Fibroblast of skin of scalp (primary cell): Measurements from ENCODE around the gene SLC8B1.

ENCODE experiments used
- DNase-seq: peaks from one replicate; pipeline ENCODE4 v3.0.0-alpha.2; 2013

SLC8B1 gene

GRCh38 chr12:113268136-113268535 lies 66.8 kb downstream of the SLC8B1 start:
- DNase-seq: no peak

- no peak for DNase-seq
These were observed 67.3 kb downstream of the SLC8B1 start for GRCh38 chr12:113267621-113268020.

DNA sequence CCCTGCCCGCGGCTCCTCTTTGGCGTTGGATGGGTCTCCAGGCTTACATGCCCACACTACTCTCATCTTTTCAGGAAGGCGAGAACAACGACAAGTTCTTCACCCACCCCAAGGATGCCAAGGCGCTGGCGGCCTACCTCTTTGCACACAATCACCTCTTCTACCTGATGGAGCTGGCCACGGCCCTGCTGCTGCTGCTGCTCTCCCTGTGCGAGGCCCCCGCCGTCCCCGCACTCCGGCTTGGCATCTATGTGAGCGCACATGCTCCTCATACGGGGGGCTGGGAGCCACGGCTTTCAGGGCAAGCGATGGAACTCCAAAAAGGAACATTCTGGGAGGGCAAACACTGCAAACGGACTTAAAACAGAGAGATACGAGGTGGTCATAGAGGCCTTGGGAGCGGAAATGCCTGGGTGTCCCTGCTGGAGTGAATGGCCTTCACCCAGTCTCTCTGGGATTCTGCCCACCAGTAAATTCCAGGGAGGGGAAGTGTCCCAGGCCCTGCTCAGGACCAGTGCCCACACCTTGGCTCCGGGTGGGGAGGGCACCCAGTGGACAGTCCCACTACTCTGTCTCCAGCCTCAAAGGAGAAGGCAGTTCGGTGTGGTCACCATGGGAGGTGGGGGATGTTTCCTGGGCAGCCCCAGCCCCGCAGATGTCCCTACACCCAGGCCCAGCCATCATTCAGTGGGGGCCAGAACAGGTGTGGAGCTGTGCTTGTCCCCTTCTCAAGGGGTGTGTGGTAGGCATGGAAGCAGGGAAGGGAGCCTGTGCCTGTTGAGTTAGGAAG lies 68.6 kb downstream of the SLC8B1 start:
- no peak for DNase-seq

GRCh38 chr12:113263431-113263963 lies 71.4 kb downstream of the SLC8B1 start:
- no peak for DNase-seq

- DNase-seq: no peak
These were observed 72.2 kb downstream of the SLC8B1 start for GRCh38 chr12:113262710-113263109.

- DNase-seq: no peak
These were observed 73.0 kb downstream of the SLC8B1 start for GRCh38 chr12:113261847-113262470.

GRCh38 chr12:113260636-113261300 lies 74.1 kb downstream of the SLC8B1 start:
- DNase-seq: no peak

- DNase-seq: no peak
These were observed 74.8 kb downstream of the SLC8B1 start for GRCh38 chr12:113260127-113260526.

GRCh38 chr12:113257564-113257963 lies 77.3 kb downstream of the SLC8B1 start:
- no peak for DNase-seq

GRCh38 chr12:113254298-113254697 lies 80.6 kb downstream of the SLC8B1 start:
- DNase-seq: no peak

DNA sequence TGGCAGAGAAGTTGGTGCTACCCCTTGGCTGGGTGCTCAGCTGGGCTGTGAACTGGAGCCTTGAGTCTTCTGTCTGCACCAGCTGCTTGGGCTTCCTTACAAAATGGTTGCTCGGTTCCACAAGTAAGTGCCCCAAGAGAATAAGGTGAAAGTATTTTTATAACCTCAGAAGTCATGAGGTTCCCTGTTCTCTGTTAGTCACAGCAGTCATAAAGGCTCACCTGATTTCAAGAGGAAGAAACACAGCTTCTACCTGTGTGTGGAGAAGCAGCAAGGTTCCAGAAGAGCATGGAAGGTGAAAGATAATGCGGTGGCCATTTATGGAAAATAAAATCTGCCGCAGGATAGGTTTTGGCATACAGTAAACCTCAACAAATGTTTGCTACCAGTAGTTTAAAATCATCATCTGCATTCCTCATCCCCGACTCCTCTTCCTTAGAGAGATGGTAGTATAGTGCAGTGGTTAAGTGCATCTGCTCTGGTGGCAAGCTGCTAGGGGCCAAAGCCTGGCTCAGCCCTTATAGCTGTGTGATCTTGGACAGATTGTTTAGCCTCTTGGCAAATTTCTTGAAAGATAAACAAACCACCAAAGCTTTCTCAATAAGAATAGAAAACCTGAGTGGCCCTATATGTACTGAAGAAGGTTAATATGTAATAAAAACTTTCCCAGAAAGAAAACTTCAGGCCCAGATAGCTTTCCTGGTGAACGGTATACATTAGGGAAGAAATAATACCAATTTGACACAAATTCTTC lies 81.2 kb downstream of the SLC8B1 start:
- DNase-seq: no peak

DNA sequence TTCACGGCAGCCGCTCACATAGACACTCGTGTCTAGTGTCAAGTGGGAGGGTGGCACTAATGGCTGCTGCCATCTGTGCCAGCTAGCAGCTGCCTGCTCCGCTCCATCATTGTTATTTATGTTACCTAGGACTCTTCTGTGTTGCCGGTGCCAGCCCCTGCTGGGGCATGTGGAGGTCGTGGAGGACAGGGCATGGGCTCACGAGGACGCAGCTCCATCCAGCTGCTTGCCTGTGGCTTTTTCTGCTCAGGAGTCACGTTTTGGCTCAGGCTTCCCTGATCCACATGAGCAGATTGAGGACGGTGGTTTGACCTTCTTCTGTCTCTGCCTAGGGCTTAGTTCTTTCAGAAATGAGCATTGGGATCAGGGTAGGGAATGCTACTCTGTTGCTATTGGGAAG lies 82.4 kb downstream of the SLC8B1 start:
- DNase-seq: no peak

- no peak for DNase-seq
These were observed 83.4 kb downstream of the SLC8B1 start for GRCh38 chr12:113251404-113252070.

GRCh38 chr12:113250045-113250444 lies 84.9 kb downstream of the SLC8B1 start:
- no peak for DNase-seq

DNA sequence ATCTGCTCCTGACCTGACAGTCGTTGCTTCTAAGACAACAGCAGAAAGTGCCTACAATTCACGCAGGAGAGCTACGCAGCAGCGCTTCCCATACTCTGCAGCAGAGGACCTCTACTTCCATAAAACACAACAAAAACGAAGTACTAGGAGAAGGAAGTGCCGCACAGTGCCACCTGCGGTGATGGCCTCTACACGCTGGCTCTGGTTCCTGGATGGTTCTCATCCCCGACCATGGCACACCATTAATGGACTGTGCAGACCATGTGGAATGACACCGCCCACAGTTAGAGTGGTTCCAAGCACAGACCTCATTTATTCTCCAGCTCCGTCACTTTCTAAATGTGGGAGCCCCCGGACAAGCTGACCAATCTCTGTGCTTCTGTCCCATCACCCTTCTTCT lies 85.4 kb downstream of the SLC8B1 start:
- DNase-seq: no peak

DNA sequence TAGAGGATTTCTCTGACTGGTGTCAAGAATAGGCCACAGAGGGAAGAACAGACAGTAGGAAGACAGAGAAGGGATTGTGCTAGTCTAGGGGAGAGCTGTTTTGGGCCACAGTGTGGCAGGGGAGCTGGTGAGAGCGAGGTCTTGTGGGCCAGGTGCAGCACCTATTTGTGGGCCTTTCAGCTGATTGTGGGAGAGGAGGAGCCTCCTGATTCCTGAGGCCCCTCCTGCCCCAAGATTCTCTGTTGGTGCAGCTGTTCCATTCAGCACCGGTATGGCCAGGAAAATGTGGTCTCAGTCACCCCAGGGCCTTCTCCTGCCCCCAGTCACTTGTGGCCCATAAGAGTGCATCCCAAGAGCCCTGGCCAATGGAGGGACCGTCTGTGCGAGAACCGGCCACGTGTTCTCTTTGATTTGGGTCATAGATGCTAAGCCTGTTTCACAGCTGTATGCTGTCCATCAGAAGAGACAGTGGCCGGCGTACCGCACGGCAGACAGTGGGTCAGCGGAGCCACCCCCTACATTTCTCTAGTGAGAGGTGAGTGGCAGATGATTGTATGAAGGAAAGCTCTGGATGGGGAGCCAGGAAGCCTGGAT lies 86.0 kb downstream of the SLC8B1 start:
- no peak for DNase-seq
